Astrocyte (in vitro differentiated cells and primary cell): ENCODE results near the gene GDAP1L1.

Experiments used
- EZH2 ChIP-seq: IDR thresholded peaks from 2 replicates; pipeline ENCODE4 v1.6.1; 2012; ENCODE audit warnings: mild to moderate bottlenecking, low read length, inconsistent platforms; ENCODE audit not compliant: insufficient read depth
- TF ChIP-seq, protein P1 (sequence below): IDR thresholded peaks from 2 replicates; pipeline ENCODE4 v1.5.1; 2011; ENCODE audit warnings: low read depth, mild to moderate bottlenecking, inconsistent platforms, low read length, moderate library complexity; ENCODE audit not compliant: insufficient read depth

DNA sequence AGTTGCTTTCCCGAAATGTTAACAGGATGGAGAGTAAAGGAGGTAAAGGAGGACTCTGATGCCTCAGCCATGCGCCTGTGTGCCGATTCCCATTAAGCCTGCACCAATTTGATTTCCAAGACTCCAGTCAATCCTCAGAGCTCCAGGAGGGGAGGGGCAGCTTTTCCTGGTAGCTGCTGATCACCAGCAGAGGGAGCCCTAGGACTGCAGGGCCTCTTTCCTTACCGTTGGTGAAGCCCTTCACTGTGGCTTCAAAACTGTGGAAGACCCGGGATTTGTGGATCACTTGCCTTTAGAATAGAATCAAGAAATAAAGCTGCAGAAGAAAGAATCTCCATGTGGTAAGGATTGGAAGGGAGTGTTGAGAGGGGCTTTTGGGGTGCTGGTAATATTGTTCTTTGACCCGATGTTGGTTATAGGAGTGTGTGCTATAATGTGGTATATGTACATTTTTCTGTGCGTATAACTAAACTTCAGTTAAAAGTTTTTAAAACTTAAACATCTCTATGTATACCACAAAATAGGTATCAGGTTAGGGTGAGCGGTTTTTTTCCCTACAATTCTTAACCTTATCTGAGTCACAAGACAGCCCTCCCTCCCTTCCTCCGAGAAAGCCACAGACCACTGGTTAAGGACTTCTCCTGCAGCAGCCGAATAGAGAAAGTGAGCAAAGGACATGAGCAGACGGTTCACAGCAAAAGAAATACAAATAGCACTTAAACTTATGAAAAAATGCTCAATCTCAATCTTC lies 29.6 kb upstream of the GDAP1L1 start:
- TF ChIP-seq, protein P1, sequence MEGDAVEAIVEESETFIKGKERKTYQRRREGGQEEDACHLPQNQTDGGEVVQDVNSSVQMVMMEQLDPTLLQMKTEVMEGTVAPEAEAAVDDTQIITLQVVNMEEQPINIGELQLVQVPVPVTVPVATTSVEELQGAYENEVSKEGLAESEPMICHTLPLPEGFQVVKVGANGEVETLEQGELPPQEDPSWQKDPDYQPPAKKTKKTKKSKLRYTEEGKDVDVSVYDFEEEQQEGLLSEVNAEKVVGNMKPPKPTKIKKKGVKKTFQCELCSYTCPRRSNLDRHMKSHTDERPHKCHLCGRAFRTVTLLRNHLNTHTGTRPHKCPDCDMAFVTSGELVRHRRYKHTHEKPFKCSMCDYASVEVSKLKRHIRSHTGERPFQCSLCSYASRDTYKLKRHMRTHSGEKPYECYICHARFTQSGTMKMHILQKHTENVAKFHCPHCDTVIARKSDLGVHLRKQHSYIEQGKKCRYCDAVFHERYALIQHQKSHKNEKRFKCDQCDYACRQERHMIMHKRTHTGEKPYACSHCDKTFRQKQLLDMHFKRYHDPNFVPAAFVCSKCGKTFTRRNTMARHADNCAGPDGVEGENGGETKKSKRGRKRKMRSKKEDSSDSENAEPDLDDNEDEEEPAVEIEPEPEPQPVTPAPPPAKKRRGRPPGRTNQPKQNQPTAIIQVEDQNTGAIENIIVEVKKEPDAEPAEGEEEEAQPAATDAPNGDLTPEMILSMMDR: peak; percentile 95
- TF ChIP-seq EZH2: no peak
